Glutamatergic neuron (in vitro differentiated cells): Measurements from ENCODE around the gene DUSP16. TPM values are rescaled to one million over a fixed set of nuclear protein-coding genes. Genes with fewer than 3 reads are reported as not detected.

Experiments
- DNase-seq: peaks from one replicate; pipeline ENCODE4 v3.0.0; 2022
- H3K27ac Mint-ChIP-seq: one replicate; pipeline ENCODE4 v1.8.0; 2020; ENCODE audit warnings: mild to moderate bottlenecking, mixed read lengths, inconsistent platforms; ENCODE audit not compliant: unreplicated experiment
- H3K27me3 Mint-ChIP-seq: one replicate; pipeline ENCODE4 v1.8.0; 2020; ENCODE audit warnings: mild to moderate bottlenecking, moderate library complexity, mixed read lengths, inconsistent platforms; ENCODE audit not compliant: unreplicated experiment
- H3K36me3 Mint-ChIP-seq: one replicate; pipeline ENCODE4 v1.8.0; 2020; ENCODE audit warnings: mild to moderate bottlenecking, mixed read lengths, inconsistent platforms; ENCODE audit not compliant: unreplicated experiment
- H3K4me1 Mint-ChIP-seq: one replicate; pipeline ENCODE4 v1.8.0; 2020; ENCODE audit warnings: mild to moderate bottlenecking, low read depth, mixed read lengths, inconsistent platforms; ENCODE audit not compliant: unreplicated experiment
- H3K4me3 Mint-ChIP-seq: one replicate; pipeline ENCODE4 v1.8.0; 2020; ENCODE audit warnings: mild to moderate bottlenecking, mixed read lengths, inconsistent platforms; ENCODE audit not compliant: unreplicated experiment
- H3K9me3 Mint-ChIP-seq: one replicate; pipeline ENCODE4 v1.8.0; 2020; ENCODE audit warnings: mild to moderate bottlenecking, moderate library complexity, mixed read lengths, inconsistent platforms; ENCODE audit not compliant: unreplicated experiment
- total RNA-seq: library from RNA; stranded (reverse); fragmentation: NEBNext Ultra II Directional; extraction: Animal tissue kit (Norgen Biotek cat#: 25700); gene quantifications from one replicate; pipeline ENCODE4 v1.2.1, GENCODE V29; 2021; ENCODE audit not compliant: unreplicated experiment
- TF ChIP-seq, protein P1 (sequence below): fragments of 200-600 bp; sonication (generic); IDR thresholded peaks from one replicate; pipeline ENCODE4 v1.5.0; 2021; ENCODE audit not compliant: partially characterized antibody, unreplicated experiment

Gene DUSP16
- total RNA-seq, 1 donor from 2014 or later: 39.0 TPM

DNA sequence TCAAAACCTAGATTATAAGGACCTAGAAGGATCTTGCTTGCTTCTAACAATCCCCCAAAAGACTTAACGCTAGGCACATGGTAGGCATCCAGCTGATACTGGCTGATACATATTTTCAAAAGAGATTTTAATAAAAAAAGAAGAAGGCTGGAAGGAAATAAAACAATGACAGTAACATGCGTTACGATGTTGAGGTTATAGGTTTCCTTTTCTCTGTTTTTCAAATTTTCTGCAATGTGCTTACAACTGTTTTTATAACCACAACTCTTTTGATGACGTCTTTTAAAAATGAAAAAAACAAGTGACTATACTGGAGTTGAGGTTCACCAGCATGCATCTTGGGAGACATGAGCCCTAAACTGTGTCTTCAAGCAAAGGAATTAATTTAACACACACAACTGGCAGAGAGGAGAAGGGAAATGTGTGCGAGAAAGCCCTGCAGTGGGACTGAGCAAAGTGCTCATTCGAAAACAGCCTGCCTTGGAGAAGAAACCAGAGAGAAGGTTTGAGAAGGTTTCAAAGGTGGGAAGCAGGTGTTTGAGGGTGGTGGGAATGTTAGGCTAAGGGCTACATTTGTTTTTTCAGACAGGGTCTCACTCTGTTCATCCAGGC is 80.4 kb downstream of the DUSP16 start:
- H3K36me3 Mint-ChIP-seq: no peaks in the 10 kb centered on the region
- no peaks in the 10 kb centered on the region for H3K9me3 Mint-ChIP-seq
- H3K4me3 Mint-ChIP-seq: no peak overlapping the region
- H3K4me1 Mint-ChIP-seq: no peaks in the 10 kb centered on the region
- H3K27ac Mint-ChIP-seq: no peak overlapping the region
- no peaks in the 10 kb centered on the region for H3K27me3 Mint-ChIP-seq
- DNase-seq: no peak
- TF ChIP-seq, protein P1, sequence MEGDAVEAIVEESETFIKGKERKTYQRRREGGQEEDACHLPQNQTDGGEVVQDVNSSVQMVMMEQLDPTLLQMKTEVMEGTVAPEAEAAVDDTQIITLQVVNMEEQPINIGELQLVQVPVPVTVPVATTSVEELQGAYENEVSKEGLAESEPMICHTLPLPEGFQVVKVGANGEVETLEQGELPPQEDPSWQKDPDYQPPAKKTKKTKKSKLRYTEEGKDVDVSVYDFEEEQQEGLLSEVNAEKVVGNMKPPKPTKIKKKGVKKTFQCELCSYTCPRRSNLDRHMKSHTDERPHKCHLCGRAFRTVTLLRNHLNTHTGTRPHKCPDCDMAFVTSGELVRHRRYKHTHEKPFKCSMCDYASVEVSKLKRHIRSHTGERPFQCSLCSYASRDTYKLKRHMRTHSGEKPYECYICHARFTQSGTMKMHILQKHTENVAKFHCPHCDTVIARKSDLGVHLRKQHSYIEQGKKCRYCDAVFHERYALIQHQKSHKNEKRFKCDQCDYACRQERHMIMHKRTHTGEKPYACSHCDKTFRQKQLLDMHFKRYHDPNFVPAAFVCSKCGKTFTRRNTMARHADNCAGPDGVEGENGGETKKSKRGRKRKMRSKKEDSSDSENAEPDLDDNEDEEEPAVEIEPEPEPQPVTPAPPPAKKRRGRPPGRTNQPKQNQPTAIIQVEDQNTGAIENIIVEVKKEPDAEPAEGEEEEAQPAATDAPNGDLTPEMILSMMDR: no peak

DNA sequence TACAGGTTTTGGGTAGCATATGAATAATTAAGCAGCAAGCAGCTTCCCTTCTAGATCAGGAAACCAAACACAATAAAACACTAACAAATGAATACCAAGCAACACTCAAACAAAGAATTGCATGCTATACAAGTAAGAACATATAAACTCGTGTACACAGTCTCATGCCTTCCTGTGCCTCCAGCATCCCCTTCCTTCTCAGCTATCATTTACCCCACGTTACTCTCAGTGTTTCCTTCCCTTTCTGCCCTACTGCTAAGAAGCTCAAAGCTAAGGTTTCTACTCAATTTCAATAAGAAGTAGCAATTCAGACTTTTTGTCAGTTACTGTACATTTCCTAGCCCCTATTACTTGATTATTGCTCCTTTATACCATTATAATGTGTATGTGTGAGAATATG is 81.0 kb downstream of the DUSP16 start:
- no peaks in the 10 kb centered on the region for H3K36me3 Mint-ChIP-seq
- H3K4me1 Mint-ChIP-seq: no peaks in the 10 kb centered on the region
- no peak for DNase-seq
- H3K4me3 Mint-ChIP-seq: no peak overlapping the region
- H3K27me3 Mint-ChIP-seq: no peaks in the 10 kb centered on the region
- peak overlapping the region; percentile 14 for H3K27ac Mint-ChIP-seq
- TF ChIP-seq, protein P1: no peak
- no peaks in the 10 kb centered on the region for H3K9me3 Mint-ChIP-seq

DNA sequence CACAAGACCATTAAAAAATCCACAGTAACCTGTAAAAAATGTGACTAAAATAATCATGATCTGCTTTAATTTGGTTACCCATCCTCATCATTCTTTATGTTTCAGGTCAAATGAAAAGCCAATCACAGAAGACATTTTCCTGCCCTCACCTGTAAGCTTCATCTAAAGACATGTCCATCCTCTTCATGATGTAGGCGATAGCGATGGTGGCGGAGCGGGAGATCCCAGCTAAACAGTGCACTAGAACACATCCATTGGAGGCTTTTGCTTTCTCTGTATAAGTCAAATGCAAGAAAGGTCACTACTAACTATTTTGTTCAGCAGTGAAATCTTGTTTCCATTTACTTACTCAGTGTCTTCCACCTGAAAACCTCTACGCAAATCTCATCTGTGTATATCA is 82.6 kb downstream of the DUSP16 start:
- Mint-ChIP-seq H3K27ac (no peak overlapping the region), H3K9me3 (no peaks in the 10 kb centered on the region), H3K36me3 (peaks cover 6% of the 10 kb centered on the region), H3K4me1 (no peaks in the 10 kb centered on the region), H3K27me3 (peaks cover 3% of the 10 kb centered on the region), H3K4me3 (no peak overlapping the region)
- no peak for DNase-seq
- TF ChIP-seq, protein P1: no peak

DNA sequence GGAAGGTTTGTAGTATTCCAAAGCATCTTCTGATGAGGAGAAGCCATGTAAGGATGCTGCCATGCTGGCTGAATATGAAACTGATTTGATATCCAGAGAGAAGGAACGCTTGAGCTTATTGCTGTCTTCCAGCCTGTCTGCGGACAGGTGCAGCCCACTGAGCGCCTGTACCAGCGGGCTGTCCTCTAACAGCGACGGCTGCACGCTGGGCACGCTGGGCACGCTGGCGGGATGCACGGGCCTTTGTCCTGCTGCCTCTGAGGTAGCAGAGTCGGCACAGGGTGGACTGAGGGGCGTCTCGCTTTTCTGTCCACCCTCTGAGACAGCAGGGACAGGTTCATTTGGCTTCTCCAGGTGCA is 85.2 kb downstream of the DUSP16 start:
- H3K27ac Mint-ChIP-seq: no peak overlapping the region
- TF ChIP-seq, protein P1: no peak
- no peaks in the 10 kb centered on the region for H3K4me1 Mint-ChIP-seq
- H3K9me3 Mint-ChIP-seq: peaks cover 7% of the 10 kb centered on the region
- no peak for DNase-seq
- H3K27me3 Mint-ChIP-seq: peaks cover 3% of the 10 kb centered on the region
- H3K4me3 Mint-ChIP-seq: no peak overlapping the region
- H3K36me3 Mint-ChIP-seq: peaks cover 9% of the 10 kb centered on the region

DNA sequence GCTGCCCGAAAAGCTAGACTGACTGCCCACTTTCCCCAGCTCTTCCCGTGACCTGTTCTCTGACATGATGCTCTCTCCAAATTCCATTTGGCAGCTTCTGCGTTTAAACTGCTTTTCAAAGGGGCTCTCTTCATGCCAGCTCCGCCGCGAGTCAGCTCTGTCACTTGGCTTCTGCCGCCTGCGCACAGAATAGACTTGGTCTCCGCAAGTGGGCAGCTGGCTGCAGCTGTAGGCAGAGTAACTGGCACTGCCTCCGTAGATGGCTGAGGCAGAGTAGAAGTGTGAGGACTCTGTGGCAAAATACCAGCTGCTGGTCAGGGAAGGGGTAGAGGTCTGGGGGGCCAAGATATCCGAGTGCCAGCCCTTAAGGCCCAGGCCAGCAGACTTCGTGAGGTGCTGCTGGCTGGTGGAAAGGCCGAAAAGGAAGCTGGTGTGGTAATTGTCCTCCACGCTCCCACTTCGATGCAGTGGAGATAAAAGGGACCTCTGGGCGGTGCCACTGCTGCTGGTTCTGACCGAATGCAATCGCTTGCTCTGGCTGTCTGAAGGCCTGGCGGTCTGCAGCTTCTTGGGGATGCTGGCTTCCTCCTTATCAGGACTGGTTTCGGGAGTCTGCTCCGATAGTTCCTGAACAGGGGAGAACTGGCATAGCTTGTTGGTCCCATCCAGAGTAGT is 85.7 kb downstream of the DUSP16 start:
- DNase-seq: no peak
- Mint-ChIP-seq H3K27me3 (peaks cover 3% of the 10 kb centered on the region), H3K36me3 (peaks cover 9% of the 10 kb centered on the region), H3K4me1 (no peaks in the 10 kb centered on the region), H3K27ac (no peak overlapping the region), H3K9me3 (peaks cover 7% of the 10 kb centered on the region), H3K4me3 (no peak overlapping the region)
- TF ChIP-seq, protein P1: no peak
